ENCODE results near the gene CCR7.

- TF ChIP-seq CTCF (IDR thresholded peaks at IDR 0.05; ENCODE audit: control extremely low read depth in 1 of 3, insufficient read depth in 1 of 3, low read depth in 1 of 3, low read length in 3 of 3) (no peak), POLR2A (IDR thresholded peaks at IDR 0.05; ENCODE audit: control extremely low read depth in 1 of 2, low read depth in 2 of 2, low read length in 2 of 2) (no peak), POLR2AphosphoS5 (IDR thresholded peaks at IDR 0.05; ENCODE audit: low read depth, low read length) (no peak), SRF (IDR thresholded peaks at IDR 0.05; ENCODE audit: low read depth, low read length) (no peak), NRF1 (IDR thresholded peaks at IDR 0.05; ENCODE audit: low read depth, low read length) (no peak), EZH2 (IDR thresholded peaks at IDR 0.05; ENCODE audit: low read depth, low read length, severe bottlenecking) (no peak)
Observed at GRCh38 chr17:40567377-40567776, 2.1 kb upstream of the CCR7 start.
